EL (cell line): Measurements from ENCODE around the gene TMEM59L.
"Not testable (repeated sequence)": the region's sequence is repeated elsewhere in the genome, so short reads cannot be mapped to it uniquely, and the experiment has no call there.

Experiments used
- DNase-seq: peaks from one replicate; pipeline ENCODE4 v3.0.0-alpha.2; 2016

The TMEM59L gene

DNA sequence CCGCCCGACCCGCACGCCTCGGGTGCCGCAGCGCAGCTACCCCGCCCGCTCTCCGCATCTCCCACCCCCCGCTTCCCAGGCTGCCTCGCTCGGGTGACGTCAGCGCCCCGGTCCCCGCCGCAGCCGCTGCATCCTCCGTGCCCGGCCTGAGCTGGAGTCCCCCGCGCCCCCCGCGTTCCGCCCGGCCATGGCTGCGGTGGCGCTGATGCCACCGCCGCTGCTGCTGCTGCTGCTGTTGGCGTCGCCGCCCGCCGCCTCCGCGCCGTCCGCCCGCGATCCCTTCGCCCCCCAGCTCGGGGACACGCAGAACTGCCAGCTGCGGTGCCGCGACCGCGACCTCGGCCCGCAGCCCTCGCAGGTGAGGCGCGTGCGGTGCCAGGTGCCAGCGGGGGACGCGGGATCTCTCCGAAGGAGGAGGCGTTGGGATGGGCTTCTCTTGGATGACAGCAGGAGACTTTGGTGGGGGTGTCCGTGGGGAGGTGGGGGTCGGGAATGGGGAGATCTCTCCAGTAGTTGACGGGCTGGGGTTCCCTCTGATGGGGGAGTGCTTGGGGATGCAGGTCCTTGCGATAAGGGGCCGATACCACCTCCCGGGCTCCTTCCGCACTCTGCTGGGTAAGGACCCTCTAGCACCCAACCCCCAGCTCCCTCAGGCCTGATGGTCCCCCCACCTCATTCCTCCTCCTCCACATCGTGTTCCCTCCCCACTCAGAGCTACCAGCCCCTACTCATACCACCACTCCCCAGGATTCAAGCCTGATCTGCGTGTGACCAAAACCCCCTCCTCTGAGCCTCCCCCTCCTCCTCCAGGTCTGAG lies at the start of gene TMEM59L:
TSS of gene TMEM59L (plus strand) at position 99 of the 817 bp plus-strand sequence. CDS start at position 188, 89 bp downstream.
- DNase-seq = no peak

DNA sequence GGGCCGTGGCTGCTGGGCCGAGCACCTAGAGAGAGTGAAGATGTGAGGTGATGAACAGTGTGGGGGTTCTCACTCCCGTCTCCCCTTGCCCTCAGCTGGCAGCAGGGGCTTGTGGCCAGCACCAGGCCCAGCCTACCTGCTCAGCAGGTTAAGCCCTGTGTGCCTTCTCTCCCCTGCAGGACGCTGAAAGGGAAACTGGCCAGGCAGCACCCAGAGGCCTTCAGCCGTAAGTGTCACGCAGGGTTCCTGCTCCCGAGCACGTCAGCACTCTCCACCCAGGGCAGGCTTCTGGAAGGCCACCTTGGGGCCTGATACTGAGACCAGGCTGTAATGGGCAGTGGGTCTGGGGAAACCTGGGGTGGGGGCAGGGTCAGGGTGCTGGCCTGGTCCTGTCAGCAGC lies 45.7 kb upstream of the TMEM59L start:
- no peak for DNase-seq

DNA sequence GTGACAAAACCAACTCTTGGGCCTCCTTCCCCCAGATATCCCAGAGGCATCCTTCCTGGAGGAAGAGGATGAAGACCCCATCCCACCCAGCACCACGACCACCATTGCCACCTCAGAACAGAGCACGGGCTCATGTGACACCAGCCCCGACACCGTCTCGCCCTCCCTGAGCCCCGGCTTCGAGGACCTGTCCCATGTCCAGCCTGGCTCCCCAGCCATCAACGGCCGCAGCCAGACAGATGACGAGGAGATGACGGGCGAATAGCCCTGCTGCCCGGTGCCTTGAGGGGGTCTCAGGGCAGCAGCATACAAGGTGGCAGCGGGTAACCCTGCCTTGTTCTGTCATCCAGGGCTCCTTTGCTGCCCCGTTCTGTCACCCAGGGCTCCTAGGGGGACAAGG lies 44.3 kb upstream of the TMEM59L start:
- DNase-seq = no peak

GRCh38 chr19:18571564-18572344 lies 40.9 kb upstream of the TMEM59L start, which contains the start of gene UBA52:
TSS of gene UBA52 (plus strand) at chr19:18571857. CDS start at chr19:18573301, 1,444 bp downstream.
- peak; percentile 97 for DNase-seq

DNA sequence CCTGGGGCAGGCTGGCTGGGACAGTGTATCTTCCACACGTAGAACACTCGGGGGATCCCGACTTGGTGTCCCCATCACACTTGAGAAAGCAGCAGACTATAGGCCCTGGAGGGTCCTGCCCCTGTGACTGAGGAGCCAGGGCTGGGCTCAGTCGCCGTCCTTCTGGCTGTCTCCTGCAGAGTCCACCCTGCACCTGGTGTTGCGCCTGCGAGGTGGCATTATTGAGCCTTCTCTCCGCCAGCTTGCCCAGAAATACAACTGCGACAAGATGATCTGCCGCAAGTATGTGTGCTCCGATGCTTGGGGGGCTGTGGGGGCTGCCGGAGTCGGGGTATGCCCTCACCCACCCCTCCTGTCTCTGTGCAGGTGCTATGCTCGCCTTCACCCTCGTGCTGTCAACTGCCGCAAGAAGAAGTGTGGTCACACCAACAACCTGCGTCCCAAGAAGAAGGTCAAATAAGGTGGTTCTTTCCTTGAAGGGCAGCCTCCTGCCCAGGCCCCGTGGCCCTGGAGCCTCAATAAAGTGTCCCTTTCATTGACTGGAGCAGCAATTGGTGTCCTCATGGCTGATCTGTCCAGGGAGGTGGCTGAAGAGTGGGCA lies 37.9 kb upstream of the TMEM59L start:
- DNase-seq = no peak

GRCh38 chr19:18576383-18576782 lies 36.3 kb upstream of the TMEM59L start:
- no peak for DNase-seq

GRCh38 chr19:18577365-18577914 lies 35.2 kb upstream of the TMEM59L start:
- no peak for DNase-seq

GRCh38 chr19:18580311-18580710 lies 32.4 kb upstream of the TMEM59L start:
- no peak for DNase-seq

DNA sequence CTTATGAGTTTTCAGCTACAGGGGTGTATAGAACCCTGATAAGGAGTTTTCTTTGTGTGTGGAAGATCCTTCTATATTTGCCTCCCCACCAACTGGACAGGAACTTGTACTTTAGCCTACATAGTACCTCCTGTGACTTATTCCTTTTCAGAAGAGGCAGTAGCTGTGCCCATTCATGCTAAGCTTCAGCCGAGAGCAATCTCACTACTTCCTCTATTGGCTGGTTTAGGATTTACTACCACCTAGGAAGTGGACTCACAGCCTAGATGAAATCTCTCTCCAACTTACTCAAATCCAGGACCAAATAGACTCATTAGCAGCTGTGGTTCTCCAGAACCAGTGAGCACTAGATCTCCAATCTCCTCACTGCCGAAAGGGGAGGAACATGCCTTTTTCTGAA lies 26.4 kb upstream of the TMEM59L start:
- no peak for DNase-seq

- DNase-seq = no peak
Observed at GRCh38 chr19:18587561-18587960, 25.1 kb upstream of the TMEM59L start.

GRCh38 chr19:18587962-18588610 lies 24.6 kb upstream of the TMEM59L start:
- no peak for DNase-seq

DNA sequence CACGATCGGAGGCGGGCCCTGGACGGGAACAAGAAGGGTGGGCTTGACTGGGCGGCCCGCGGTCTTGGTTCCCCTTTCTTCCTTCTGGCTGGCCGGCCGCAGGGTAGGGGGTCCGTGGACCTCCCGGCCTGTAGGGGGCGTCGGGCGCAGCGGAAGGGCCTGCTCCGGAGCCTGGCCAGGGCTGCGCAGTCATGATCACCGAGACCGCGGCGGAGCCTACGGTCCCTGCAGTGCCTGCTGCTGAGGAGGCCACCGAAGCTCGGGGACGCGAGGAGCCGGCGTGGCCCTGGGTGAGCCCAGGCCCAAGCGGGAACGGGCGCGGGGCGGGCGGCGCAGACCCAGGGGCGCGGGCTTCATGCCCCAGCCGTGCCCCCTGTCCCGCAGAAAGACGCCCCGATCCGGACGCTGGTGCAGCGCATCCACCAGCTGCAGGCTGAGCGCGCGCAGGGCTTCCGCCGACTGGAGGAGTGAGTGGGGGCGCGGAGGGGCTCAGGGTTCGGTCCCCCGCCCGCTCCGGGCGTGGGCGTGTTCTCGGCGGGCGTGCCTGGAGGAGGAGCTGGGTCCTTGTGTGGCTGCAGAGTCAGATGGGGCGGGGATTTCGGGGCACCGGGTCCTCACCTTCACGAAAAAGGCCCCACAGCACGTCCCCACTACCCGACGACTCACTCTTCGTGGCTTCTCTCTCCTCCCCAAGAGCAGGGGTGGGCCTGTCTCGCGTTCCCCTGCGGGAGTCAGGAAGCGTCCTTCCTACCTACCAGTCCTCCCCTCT lies 23.9 kb upstream of the TMEM59L start, which contains the start of gene REX1BD:
TSS of gene REX1BD (plus strand) at position 188 of the 769 bp plus-strand sequence. CDS start at position 192, 4 bp downstream.
- DNase-seq = peak; percentile 83

- peak; percentile 71 for DNase-seq
Observed at GRCh38 chr19:18589380-18590272, 23.0 kb upstream of the TMEM59L start.

- DNase-seq = peak; percentile 21
Observed at GRCh38 chr19:18590273-18591272, 22.1 kb upstream of the TMEM59L start.

GRCh38 chr19:18591735-18592385 lies 20.8 kb upstream of the TMEM59L start:
- DNase-seq = no peak

- not testable (repeated sequence) for DNase-seq
Observed at GRCh38 chr19:18592732-18593131, 19.9 kb upstream of the TMEM59L start.

- DNase-seq = no peak
Observed at GRCh38 chr19:18593367-18594095, 19.1 kb upstream of the TMEM59L start.
